ENCODE data around the gene LCP2. TPM values are rescaled to one million over a fixed set of nuclear protein-coding genes. Genes with fewer than 3 reads are reported as not detected.

The LCP2 gene
- total and polyA plus RNA-seq, 2 of the 4 experiments (the other 2 are of a cell fraction) = not detected

DNA sequence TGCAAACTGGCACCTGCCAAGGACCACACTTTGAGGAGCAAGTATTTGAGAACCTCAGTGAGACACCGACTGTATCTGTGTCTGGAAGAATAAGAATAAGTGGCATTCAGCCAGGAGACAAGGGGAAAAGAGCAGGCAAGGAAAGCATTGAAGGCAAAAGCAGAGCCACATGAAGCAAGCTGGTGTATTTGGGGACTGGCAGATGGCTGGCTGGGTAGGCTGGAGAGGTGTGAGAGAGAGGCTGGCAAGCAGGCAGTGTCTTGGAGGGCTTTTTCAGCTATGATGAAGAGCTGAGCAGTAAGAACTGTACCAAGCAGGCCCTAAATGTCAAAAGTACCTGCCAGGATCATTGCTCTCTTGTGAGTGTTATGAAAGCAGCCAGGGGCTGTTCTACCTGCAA lies 78.9 kb downstream of the LCP2 start:
- Histone ChIP-seq H2BK15ac (ENCODE audit: low read depth, low read length) (no peak overlapping the region), H3K56ac (ENCODE audit: extremely low read depth, insufficient read depth, low read length) (no peak overlapping the region), H3K9me1 (ENCODE audit: insufficient read depth, low read length) (no peaks in the 10 kb centered on the region), H3K4me2 (ENCODE audit: low read depth, low read length) (no peak overlapping the region), H3K27ac (ENCODE audit: insufficient read depth, low read length) (no peak overlapping the region), H4K5ac (ENCODE audit: low read depth, low read length) (no peak overlapping the region), H3K4me3 (ENCODE audit: insufficient read depth, low read depth, low read length) (no peak overlapping the region), H3K9ac (ENCODE audit: low read depth, low read length) (no peak overlapping the region), H3K79me1 (ENCODE audit: low read depth in 1 of 2, low read length in 2 of 2) (no peaks in the 10 kb centered on the region), H2BK5ac (ENCODE audit: low read depth, low read length, poor library complexity, severe bottlenecking) (no peak overlapping the region), H3K14ac (replicated peaks; ENCODE audit: low read depth, low read length) (no peak overlapping the region), H4K8ac (ENCODE audit: low read depth in 2 of 2, low read length in 2 of 2) (no peak overlapping the region), H3K9me3 (ENCODE audit: control insufficient read depth, insufficient read depth, low read length) (no peaks in the 10 kb centered on the region), H4K91ac (ENCODE audit: insufficient read depth, low read depth, low read length) (no peak overlapping the region), H3K27me3 (ENCODE audit: control insufficient read depth, insufficient read depth, low read length) (no peaks in the 10 kb centered on the region), H2AK5ac (ENCODE audit: low read depth, low read length) (no peak overlapping the region), H3K18ac (ENCODE audit: low read depth, low read length) (no peak overlapping the region), H2BK20ac (ENCODE audit: low read depth, low read length) (no peak overlapping the region), H3K4ac (ENCODE audit: low read depth, low read length) (no peak overlapping the region), H4K20me1 (ENCODE audit: insufficient read depth, low read length) (no peaks in the 10 kb centered on the region), H3K23ac (ENCODE audit: low read depth, low read length) (no peak overlapping the region), H2AFZ (replicated peaks; ENCODE audit: low read length, poor library complexity) (no peak overlapping the region), H2AK9ac (replicated peaks; ENCODE audit: low read depth, low read length, poor library complexity) (no peak overlapping the region), H2BK120ac (ENCODE audit: low read depth, low read length) (no peak overlapping the region), H3K4me1 (ENCODE audit: control insufficient read depth, insufficient read depth, low read length) (no peaks in the 10 kb centered on the region), H3K36me3 (ENCODE audit: control insufficient read depth, insufficient read depth, low read length) (no peaks in the 10 kb centered on the region)
- DNase-seq (no peak), ATAC-seq (ENCODE audit: low read depth) (no peak)
- BruUV-seq (replicated peaks) = no TSS peak
- WGBS, 2 experiments (ENCODE audit: extremely low coverage in 2 of 2, insufficient read length in 1 of 2) = 50% methylated on average over 1 of the region's 1 CpG; no CpG with 5 or more reads in 1 of the 2 experiments
- POLR2A ChIA-PET (ENCODE audit: unreplicated experiment) = no interaction called here
- intact Hi-C loops (cut with micrococcal nuclease) (no loop called here), dilution Hi-C loops (cut with HindIII; ENCODE audit: low sequenced_read_pairs, unreplicated experiment) (no loop called here), in situ Hi-C loops (cut with MboI; ENCODE audit: low sequenced_read_pairs) (no loop called here)
- CTCF ChIA-PET = no interaction called here
- TF ChIP-seq MAFK (IDR thresholded peaks at IDR 0.05; ENCODE audit: low read depth, low read length) = no peak
- no peak for TF ChIP-seq RAD21 (IDR thresholded peaks at IDR 0.05; ENCODE audit: low read length)
- TF ChIP-seq CHD1 (IDR thresholded peaks at IDR 0.05; ENCODE audit: low read depth, low read length) = no peak
- TF ChIP-seq SMC3 (IDR thresholded peaks at IDR 0.05; ENCODE audit: low read depth, low read length) = no peak
